ENCODE results near the gene CRYZL1. TPM values are rescaled to one million over a fixed set of nuclear protein-coding genes. Genes with fewer than 3 reads are reported as not detected.
"Not testable (repeated sequence)": the region's sequence is repeated elsewhere in the genome, so short reads cannot be mapped to it uniquely, and the experiment has no call there.

CRYZL1 gene
- total RNA-seq, 1 donor: 25.8 TPM

GRCh38 chr21:33684923-33685560 lies 43.5 kb upstream of the CRYZL1 start:
- no peak for TF ChIP-seq CTCF (IDR thresholded peaks at IDR 0.05; ENCODE audit: insufficient read depth, low read length)
- peak; percentile 75 for DNase-seq (ENCODE audit: low read depth)

DNA sequence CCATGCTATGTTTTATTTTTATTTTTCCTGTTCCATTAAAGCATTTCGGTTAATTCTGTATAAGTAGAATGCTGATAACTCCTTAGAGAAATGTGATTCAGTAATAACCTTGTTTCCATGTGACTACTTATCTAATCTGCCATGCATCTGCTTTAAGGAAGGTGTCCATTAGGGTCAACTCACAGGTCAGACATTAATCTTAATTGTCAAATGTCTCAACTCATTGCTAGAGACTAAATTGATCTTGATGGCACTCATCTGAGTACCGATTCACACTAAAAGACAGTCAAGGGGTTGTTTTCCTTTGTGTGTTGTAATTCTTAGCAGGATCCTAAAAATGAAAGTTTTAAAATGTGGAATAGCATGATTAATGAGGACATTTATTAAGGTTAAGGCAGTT lies 42.5 kb upstream of the CRYZL1 start:
- H3K4me3 ChIP-seq (ENCODE audit: low read depth, low read length): no peak overlapping the region
- no peak for DNase-seq (ENCODE audit: low read depth)
- no peak for TF ChIP-seq CTCF (IDR thresholded peaks at IDR 0.05; ENCODE audit: insufficient read depth, low read length)

More at GRCh38 chr21:33684923-33685560, 43.5 kb upstream of the CRYZL1 start:
- H3K4me3 ChIP-seq (ENCODE audit: low read depth, low read length): peak overlapping the region; percentile 2

DNA sequence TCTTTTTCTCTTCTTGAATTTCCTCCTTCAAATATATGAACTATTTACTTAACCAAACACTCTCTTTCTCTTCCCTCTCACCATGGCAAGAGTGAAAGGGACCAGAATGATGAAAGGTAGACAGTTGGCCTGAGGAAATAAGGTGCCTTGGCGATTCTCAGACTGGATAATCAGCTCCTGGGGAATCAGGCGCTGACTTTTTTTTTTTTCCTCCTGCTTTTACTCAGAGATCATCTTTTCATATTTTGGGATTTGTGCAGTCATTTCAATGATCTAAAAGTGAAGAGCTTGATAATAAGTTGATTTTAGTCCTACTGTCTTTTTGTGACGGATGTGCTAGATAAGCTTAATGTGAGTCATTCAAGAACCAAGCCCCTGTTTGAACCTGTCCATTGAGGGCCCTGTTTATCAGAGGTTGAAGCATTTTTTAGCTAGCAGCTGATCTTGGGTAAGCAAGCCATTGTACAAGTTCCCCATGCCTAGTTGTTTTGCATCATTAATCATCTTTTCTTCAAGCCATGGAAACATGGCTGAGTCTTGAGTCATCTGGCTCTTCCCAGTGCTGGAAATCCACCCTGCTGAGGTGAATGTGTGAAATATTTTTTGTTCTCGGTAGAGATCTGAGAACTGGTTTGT lies 41.6 kb upstream of the CRYZL1 start:
- H3K4me3 ChIP-seq (ENCODE audit: low read depth, low read length): no peak overlapping the region
- no peak for TF ChIP-seq CTCF (IDR thresholded peaks at IDR 0.05; ENCODE audit: insufficient read depth, low read length)
- DNase-seq (ENCODE audit: low read depth): peak; percentile 96

DNA sequence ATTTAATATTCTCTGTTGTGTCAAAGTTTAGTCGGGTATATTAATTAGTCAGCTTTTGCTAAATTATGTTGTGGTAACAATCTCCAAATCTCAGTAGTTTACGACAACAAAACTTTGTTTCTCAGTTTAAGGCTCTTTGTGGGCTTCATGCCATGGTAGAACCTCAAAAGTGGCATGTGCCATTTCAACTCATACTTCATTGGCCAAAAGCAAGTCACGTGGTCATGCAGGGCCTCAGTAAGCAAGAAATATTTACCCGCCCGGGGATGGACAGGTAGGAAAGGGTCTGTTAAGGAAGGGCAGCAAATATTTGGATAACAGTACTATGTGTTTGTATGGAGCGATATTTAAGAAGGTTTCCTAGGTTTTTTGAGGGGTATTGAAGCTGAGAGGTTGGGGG lies 39.3 kb upstream of the CRYZL1 start:
- no peak for TF ChIP-seq CTCF (IDR thresholded peaks at IDR 0.05; ENCODE audit: insufficient read depth, low read length)
- DNase-seq (ENCODE audit: low read depth): no peak

GRCh38 chr21:33677450-33677849 lies 35.9 kb upstream of the CRYZL1 start:
- no peak for DNase-seq (ENCODE audit: low read depth)
- no peak overlapping the region for H3K4me3 ChIP-seq (ENCODE audit: low read depth, low read length)
- TF ChIP-seq CTCF (IDR thresholded peaks at IDR 0.05; ENCODE audit: insufficient read depth, low read length): no peak

More for the DNA sequence above, 39.3 kb upstream of the CRYZL1 start:
- H3K4me3 ChIP-seq (ENCODE audit: low read depth, low read length): no peak overlapping the region

GRCh38 chr21:33676666-33677065 lies 35.1 kb upstream of the CRYZL1 start:
- not testable (repeated sequence) for H3K4me3 ChIP-seq (ENCODE audit: low read depth, low read length); DNase-seq (ENCODE audit: low read depth)

GRCh38 chr21:33674226-33674625 lies 32.7 kb upstream of the CRYZL1 start:
- no peak for TF ChIP-seq CTCF (IDR thresholded peaks at IDR 0.05; ENCODE audit: insufficient read depth, low read length)
- DNase-seq (ENCODE audit: low read depth): no peak
- no peak overlapping the region for H3K4me3 ChIP-seq (ENCODE audit: low read depth, low read length)

All from fibroblast of the aortic adventitia (primary cell).